GM21576 (cell line): Measurements from ENCODE around the gene NPIPA1.
"Not testable (repeated sequence)": the region's sequence is repeated elsewhere in the genome, so short reads cannot be mapped to it uniquely, and the experiment has no call there.

ENCODE experiments used
- ATAC-seq: cut with Tn5 transposase; IDR thresholded peaks from one replicate; pipeline ENCODE4 v1.9.1; 2021; ENCODE audit warnings: mild to moderate bottlenecking, moderate library complexity; ENCODE audit not compliant: unreplicated experiment

NPIPA1 gene

GRCh38 chr16:14975418-14976194 lies 38.4 kb downstream of the NPIPA1 start:
- not testable (repeated sequence) for ATAC-seq

DNA sequence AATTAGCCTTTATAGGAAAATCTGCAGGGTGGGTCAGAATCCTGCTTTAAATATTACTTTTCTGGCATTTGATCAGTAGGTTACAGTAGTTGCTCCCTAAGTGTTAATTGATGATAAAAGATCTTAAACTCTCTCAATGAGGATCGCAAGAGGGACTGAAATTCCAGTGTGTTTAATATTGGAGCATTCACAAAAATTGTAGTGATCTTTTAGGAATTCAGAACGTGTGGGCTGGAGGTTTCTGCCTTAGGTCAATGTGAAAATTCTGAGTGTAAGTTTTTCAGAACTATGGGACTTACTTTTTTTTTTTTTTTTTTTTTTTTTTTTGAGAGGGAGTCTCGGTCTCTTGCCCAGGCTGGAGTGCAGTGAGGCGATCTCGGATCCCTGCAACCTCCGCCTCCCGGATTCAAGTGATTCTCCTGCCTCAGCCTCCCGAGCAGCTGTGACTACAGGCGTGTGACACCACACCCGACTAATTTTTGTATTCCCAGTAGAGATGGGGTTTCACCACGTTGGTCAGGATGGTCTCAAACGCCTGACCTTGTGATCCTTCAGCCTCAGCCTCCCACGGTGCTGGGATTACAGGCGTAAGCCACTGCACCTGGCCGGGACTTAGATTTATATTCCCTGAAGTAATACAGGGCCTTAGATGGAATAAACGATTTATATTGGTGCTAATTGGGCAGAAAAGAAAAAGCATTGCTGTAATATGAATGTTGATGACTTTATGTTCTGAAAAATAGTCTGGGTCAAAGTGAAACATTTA lies 39.9 kb downstream of the NPIPA1 start:
- ATAC-seq = not testable (repeated sequence)

- ATAC-seq = not testable (repeated sequence)
Measured at GRCh38 chr16:14978281-14978680, 41.0 kb downstream of the NPIPA1 start.

GRCh38 chr16:14978908-14979307 lies 41.7 kb downstream of the NPIPA1 start:
- ATAC-seq = not testable (repeated sequence)

DNA sequence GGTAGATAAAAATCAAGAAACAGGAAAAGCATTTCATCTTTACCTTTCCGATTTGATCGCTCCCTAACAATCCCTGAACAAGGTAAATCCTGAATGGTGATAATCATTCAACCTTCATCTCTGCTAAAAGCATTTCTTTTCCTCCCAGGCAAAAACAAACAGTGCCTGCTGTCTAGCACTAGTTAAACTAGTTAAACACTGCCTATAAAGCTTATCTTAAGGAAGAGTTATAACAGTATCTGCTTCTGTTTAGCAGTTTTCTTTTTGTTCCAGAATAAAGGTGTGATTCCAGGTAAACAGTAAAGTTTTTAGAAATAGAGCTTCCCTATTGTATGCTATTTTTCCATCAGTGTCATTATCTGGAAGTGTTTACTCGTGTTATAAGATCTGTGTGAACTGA lies 44.0 kb downstream of the NPIPA1 start:
- ATAC-seq = not testable (repeated sequence)

DNA sequence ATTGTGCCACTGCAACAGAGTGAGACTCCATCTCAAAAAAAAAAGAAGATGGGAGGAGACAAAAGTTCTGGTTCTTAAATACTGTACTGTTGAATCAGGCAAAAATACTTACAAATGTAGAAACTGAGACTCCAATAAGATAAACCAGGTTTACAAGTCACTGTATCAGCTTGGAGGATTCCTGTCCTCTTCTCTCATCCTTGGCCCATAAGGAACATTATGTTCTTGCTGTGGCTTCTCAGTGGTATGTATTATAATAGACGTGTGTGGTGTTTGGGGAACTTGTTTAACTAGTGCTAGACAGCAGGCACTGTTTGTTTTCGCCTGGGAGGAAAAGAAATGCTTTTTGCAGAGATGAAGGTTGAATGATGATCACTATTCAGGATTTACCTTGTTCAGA lies 45.3 kb downstream of the NPIPA1 start:
- ATAC-seq = not testable (repeated sequence)

- ATAC-seq = not testable (repeated sequence)
Measured at GRCh38 chr16:14988092-14988491, 50.8 kb downstream of the NPIPA1 start.

DNA sequence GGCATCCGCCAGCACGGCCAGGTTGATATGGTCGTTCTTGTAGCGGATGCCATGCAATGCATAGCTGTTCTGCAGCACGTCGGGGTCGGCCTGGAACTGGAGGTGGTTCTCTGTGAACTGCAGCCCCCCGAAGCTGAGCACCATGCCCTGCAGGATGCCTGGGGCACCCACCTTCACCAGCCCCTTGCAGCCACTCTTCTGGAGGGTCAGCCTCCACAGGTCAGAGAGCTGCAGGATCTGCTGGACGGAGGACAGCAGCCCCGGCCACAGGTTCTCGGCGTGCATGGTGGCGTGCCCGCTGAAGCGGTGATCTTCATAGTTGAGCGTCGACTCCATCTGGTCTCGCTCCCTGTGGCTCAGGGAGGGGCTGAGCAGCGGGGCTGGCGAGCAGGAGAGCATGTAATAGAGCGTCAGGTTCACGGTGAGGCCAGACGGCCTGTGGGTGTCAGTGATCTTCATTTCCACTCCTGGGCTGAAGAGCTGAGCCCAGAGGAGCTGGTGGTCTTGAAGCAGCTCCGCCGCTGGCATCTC lies 51.5 kb downstream of the NPIPA1 start:
- ATAC-seq = not testable (repeated sequence)

GRCh38 chr16:14989291-14990281 lies 52.3 kb downstream of the NPIPA1 start:
- ATAC-seq = not testable (repeated sequence)

GRCh38 chr16:14993277-14994151 lies 56.3 kb downstream of the NPIPA1 start:
- ATAC-seq = not testable (repeated sequence)

- ATAC-seq = not testable (repeated sequence)
Measured at GRCh38 chr16:14996702-14997101, 59.5 kb downstream of the NPIPA1 start.

DNA sequence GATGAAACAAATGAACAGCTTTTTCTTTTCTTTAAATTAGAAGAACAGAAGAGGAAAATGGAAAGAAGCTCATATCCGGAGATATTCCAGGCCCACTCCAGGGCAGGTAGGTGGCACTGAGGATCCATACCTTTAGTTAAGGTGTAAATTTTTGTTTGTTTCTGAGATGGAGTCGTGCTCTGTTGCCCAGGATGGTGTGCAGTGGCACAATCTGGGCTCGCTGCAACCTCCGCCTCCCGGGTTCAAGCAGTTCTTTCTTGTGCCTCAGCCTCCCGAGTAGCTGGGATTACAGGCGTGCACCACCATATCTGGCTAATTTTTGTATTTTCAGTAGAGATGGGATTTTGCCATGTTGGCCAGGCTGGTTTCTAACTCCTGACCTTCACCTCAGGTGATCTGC lies 61.1 kb downstream of the NPIPA1 start:
- ATAC-seq = not testable (repeated sequence)

DNA sequence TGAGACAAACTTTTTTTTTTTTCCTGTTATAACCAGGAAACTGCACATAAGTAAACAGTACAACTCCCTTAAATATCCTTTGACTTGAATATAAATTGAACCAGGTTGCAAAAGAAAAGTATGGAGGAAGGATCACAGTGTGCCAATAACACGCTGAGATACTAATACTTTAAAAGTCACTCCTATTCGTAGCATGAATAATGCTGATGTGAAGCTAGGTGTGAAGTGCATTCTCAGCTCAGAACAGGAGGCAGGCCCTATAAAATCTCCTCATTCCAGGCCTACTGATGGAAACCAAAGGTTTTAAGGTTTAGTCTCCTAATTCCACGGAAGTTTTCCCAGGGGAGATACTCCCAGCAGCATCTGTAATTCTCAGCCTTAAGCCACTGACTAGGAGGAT lies 62.6 kb downstream of the NPIPA1 start:
- ATAC-seq = not testable (repeated sequence)
